Measurements from ENCODE around the gene RHOF. TPM values are rescaled to one million over a fixed set of nuclear protein-coding genes. Genes with fewer than 3 reads are reported as not detected.

The RHOF gene
- total RNA-seq, 1 experiment from 2014 or later: 29.1 TPM

GRCh38 chr12:121776190-121777098 lies 17.0 kb downstream of the RHOF start:
- H3K14ac ChIP-seq (ENCODE audit: insufficient read depth, low read length): no peak overlapping the region
- H4K91ac ChIP-seq (ENCODE audit: insufficient read length, low read depth, low read length): no peak overlapping the region
- no peak overlapping the region for H3T11ph ChIP-seq (ENCODE audit: low read length)
- peaks cover 5% of the 10 kb centered on the region; the same call in 1 of the 2 replicates for H3K27me3 Mint-ChIP-seq (ENCODE audit: low read depth)
- no peaks in the 10 kb centered on the region for H3K79me1 ChIP-seq (ENCODE audit: insufficient read depth, low read depth, low read length, poor library complexity, severe bottlenecking)
- peaks cover 3% of the 10 kb centered on the region for H4K20me1 ChIP-seq (ENCODE audit: control insufficient read depth, insufficient read depth, insufficient read length)
- H2BK5ac ChIP-seq (ENCODE audit: insufficient read length, low read length): no peak overlapping the region
- H3K9me3 ChIP-seq (ENCODE audit: control insufficient read depth, low read depth, low read length): no peaks in the 10 kb centered on the region
- no peaks in the 10 kb centered on the region for H3K27me3 ChIP-seq (ENCODE audit: insufficient read depth, low read length)
- H2BK120ac ChIP-seq (ENCODE audit: low read depth, low read length, poor library complexity, severe bottlenecking): no peak overlapping the region
- peak; percentile 85 for DNase-seq
- H4K5ac ChIP-seq (ENCODE audit: insufficient read length, low read depth, low read length): no peak overlapping the region
- no peak overlapping the region for H3K4me3 Mint-ChIP-seq
- H3K4me1 ChIP-seq (ENCODE audit: insufficient read depth, low read length): no peaks in the 10 kb centered on the region
- H3K56ac ChIP-seq (ENCODE audit: insufficient read length, low read depth, low read length): no peak overlapping the region
- no peak overlapping the region for H3K4ac ChIP-seq (ENCODE audit: low read depth, low read length)
- H3K18ac ChIP-seq (ENCODE audit: insufficient read length, low read depth, low read length): no peak overlapping the region
- H3K23ac ChIP-seq (ENCODE audit: insufficient read length, low read depth, low read length): no peak overlapping the region
- no peak overlapping the region for H4K8ac ChIP-seq (replicated peaks; ENCODE audit: insufficient read length, low read depth, low read length)
- peaks cover 13 to 15% of the 10 kb centered on the region in 2 experiments for H3K4me1 Mint-ChIP-seq
- H3K4me2 ChIP-seq (ENCODE audit: insufficient read depth, insufficient read length, low read length): no peak overlapping the region
- no peak overlapping the region for H2BK15ac ChIP-seq (ENCODE audit: low read depth, low read length)
- no peak overlapping the region for H2AFZ ChIP-seq (ENCODE audit: low read length)
- H3K9me3 Mint-ChIP-seq: no peaks in the 10 kb centered on the region
- no peak overlapping the region for H3K27ac ChIP-seq (ENCODE audit: insufficient read length, low read depth, low read length)
- H2BK12ac ChIP-seq (ENCODE audit: insufficient read length, low read depth, low read length): no peak overlapping the region
- no peak overlapping the region for H2AK5ac ChIP-seq (ENCODE audit: insufficient read length, low read length)
- no peak overlapping the region for H3K9ac ChIP-seq (ENCODE audit: extremely low read depth, insufficient read length, low read length)
- TF ChIP-seq, protein P1, sequence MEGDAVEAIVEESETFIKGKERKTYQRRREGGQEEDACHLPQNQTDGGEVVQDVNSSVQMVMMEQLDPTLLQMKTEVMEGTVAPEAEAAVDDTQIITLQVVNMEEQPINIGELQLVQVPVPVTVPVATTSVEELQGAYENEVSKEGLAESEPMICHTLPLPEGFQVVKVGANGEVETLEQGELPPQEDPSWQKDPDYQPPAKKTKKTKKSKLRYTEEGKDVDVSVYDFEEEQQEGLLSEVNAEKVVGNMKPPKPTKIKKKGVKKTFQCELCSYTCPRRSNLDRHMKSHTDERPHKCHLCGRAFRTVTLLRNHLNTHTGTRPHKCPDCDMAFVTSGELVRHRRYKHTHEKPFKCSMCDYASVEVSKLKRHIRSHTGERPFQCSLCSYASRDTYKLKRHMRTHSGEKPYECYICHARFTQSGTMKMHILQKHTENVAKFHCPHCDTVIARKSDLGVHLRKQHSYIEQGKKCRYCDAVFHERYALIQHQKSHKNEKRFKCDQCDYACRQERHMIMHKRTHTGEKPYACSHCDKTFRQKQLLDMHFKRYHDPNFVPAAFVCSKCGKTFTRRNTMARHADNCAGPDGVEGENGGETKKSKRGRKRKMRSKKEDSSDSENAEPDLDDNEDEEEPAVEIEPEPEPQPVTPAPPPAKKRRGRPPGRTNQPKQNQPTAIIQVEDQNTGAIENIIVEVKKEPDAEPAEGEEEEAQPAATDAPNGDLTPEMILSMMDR (conservative IDR thresholded peaks at IDR 0.05): peak; percentile 91
- H3K27ac Mint-ChIP-seq: no peak overlapping the region; a peak in 1 of 7 replicates
- H3K23me2 ChIP-seq (ENCODE audit: insufficient read length, low read depth, low read length, poor library complexity, severe bottlenecking): no peaks in the 10 kb centered on the region
- no peak overlapping the region for H2BK20ac ChIP-seq (ENCODE audit: low read depth, low read length, poor library complexity, severe bottlenecking)
- H3K79me2 ChIP-seq (ENCODE audit: insufficient read depth, low read length): no peaks in the 10 kb centered on the region
- no CpG with 5 or more reads among the region's 24 CpGs for WGBS (ENCODE audit: extremely low coverage, insufficient read length, low lambda C conversion rate)
- H3K36me3 Mint-ChIP-seq (ENCODE audit: insufficient read depth in 1 of 3, low read depth in 3 of 3): peaks cover 5 to 20% (median 16%) of the 10 kb centered on the region in 3 experiments; a peak in 5 of 7 replicates
